B cell (primary cell): ENCODE data around the gene CCNB1. TPM values are rescaled to one million over a fixed set of nuclear protein-coding genes. Genes with fewer than 3 reads are reported as not detected.

Experiments
- ATAC-seq: fragments of 200-7000 bp; cut with Tn5 transposase; one replicate; pipeline ENCODE4 v1.10.0; 2021; ENCODE audit warnings: low read depth, mild to moderate bottlenecking, moderate number of reproducible peaks, moderate library complexity
- CTCF ChIA-PET: fragments of 350-600 bp; sonication (Branson Sonifier 250); formaldehyde crosslinking; loops from one replicate; lab custom pipeline; 2021; ENCODE audit warnings: antibody characterized with exemption, inconsistent platforms; lab: Charles Lee
- POLR2A ChIA-PET: fragments of 350-600 bp; sonication (Branson Sonifier 250); formaldehyde crosslinking; loops from one replicate; lab custom pipeline; 2021; ENCODE audit warnings: antibody characterized with exemption; lab: Charles Lee
- DNase-seq: peaks from one replicate; pipeline ENCODE4 v3.0.0; 2013
- H2AFZ ChIP-seq: 2 replicates; pipeline ENCODE4 v1.6.1; 2012; ENCODE audit warnings: mild to moderate bottlenecking, low read depth, low read length; ENCODE audit not compliant: insufficient read depth, poor library complexity, severe bottlenecking
- H3K27ac ChIP-seq, 2 donors: 1 replicate in 1 of 2; 2 replicates in 1 of 2; pipeline ENCODE4 v1.5.1; 2012 to 2013; ENCODE audit warnings: low read length in 2 of 2, mild to moderate bottlenecking in 2 of 2, moderate library complexity in 1 of 2
- H3K27me3 ChIP-seq, 4 experiments: fragments of 200-600 bp in 1 of 4; sonication (generic) in 1 of 4; replicated peaks in 1 of 4; 1 replicate in 2 of 4; 2 replicates in 2 of 4; pipeline versions ENCODE4 v1.6.1 to v1.7.0; 2013 to 2016; ENCODE audit warnings: low read length in 3 of 4, mild to moderate bottlenecking in 2 of 4, mixed read lengths in 1 of 4, moderate library complexity in 1 of 4; ENCODE audit not compliant: insufficient read depth in 4 of 4, control insufficient read depth in 3 of 4; ENCODE audit errors: control extremely low read depth in 1 of 4
- H3K36me3 ChIP-seq, 2 experiments: replicated peaks in 1 of 2; 1 replicate in 1 of 2; 2 replicates in 1 of 2; pipeline versions ENCODE4 v1.6.1 to v1.7.1; 2013; ENCODE audit warnings: low read length in 1 of 2; ENCODE audit not compliant: insufficient read depth in 2 of 2, control insufficient read depth in 1 of 2; ENCODE audit errors: control extremely low read depth in 1 of 2, extremely low read depth in 1 of 2
- H3K4me1 ChIP-seq, 2 donors: fragments of 200-600 bp in 1 of 2; sonication (generic) in 1 of 2; 1 replicate in 1 of 2; 2 replicates in 1 of 2; pipeline versions ENCODE4 v1.5.1 to v1.6.1; 2013 to 2017; ENCODE audit warnings: low read length in 2 of 2; ENCODE audit not compliant: control insufficient read depth in 2 of 2, insufficient read depth in 2 of 2
- H3K4me2 ChIP-seq: replicated peaks from 2 replicates; pipeline ENCODE3; 2012; ENCODE audit warnings: mild to moderate bottlenecking, low read depth, low read length; ENCODE audit not compliant: poor library complexity, severe bottlenecking
- H3K4me3 ChIP-seq, 5 experiments: fragments of 200-600 bp in 1 of 5; sonication (generic) in 1 of 5; 1 replicate in 3 of 5; 2 replicates in 2 of 5; pipeline versions ENCODE4 v1.5.1 to v1.7.0; 2011 to 2016; ENCODE audit warnings: low read length in 4 of 5, mild to moderate bottlenecking in 4 of 5, low read depth in 2 of 5, control low read depth in 1 of 5, moderate library complexity in 1 of 5; ENCODE audit not compliant: insufficient read depth in 1 of 5; ENCODE audit errors: control extremely low read depth in 1 of 5, extremely low read depth in 1 of 5
- H3K79me2 ChIP-seq: fragments of 200-600 bp; sonication (generic); one replicate; pipeline ENCODE4 v1.6.0; 2016; ENCODE audit warnings: low read length; ENCODE audit not compliant: control insufficient read depth, insufficient read depth
- H3K9ac ChIP-seq: fragments of 200-600 bp; sonication (generic); 2 replicates; pipeline ENCODE4 v1.6.1; 2017; ENCODE audit warnings: mild to moderate bottlenecking, low read length, moderate library complexity
- H3K9me3 ChIP-seq, 3 donors: one replicate each; pipeline versions ENCODE4 v1.6.1 to v1.7.1; 2013; ENCODE audit warnings: low read length in 2 of 3; ENCODE audit not compliant: control insufficient read depth in 2 of 3, insufficient read depth in 1 of 3; ENCODE audit errors: control extremely low read depth in 1 of 3
- H4K20me1 ChIP-seq: 2 replicates; pipeline ENCODE4 v1.6.0; 2012; ENCODE audit warnings: mild to moderate bottlenecking, low read length; ENCODE audit not compliant: insufficient read depth, control insufficient read depth, poor library complexity, severe bottlenecking
- H3K27ac Mint-ChIP-seq: one replicate; pipeline ENCODE4 v1.8.0; 2021; ENCODE audit warnings: mixed read lengths
- H3K27me3 Mint-ChIP-seq: one replicate; pipeline ENCODE4 v1.8.0; 2021; ENCODE audit warnings: mixed read lengths
- H3K4me1 Mint-ChIP-seq: one replicate; pipeline ENCODE4 v1.8.0; 2021; ENCODE audit warnings: mixed read lengths
- H3K4me3 Mint-ChIP-seq: one replicate; pipeline ENCODE4 v1.8.0; 2021; ENCODE audit warnings: mixed read lengths
- H3K9me3 Mint-ChIP-seq: one replicate; pipeline ENCODE4 v1.8.0; 2022; ENCODE audit warnings: mixed read lengths; ENCODE audit not compliant: insufficient read depth
- CTCF ChIP-seq: fragments of 200-600 bp; IDR thresholded peaks from one replicate; pipeline ENCODE4 v1.8.0; 2022; ENCODE audit warnings: antibody characterized with exemption, mild to moderate bottlenecking
- EZH2 ChIP-seq: IDR thresholded peaks from 2 replicates; pipeline ENCODE4 v1.6.1; 2012; ENCODE audit warnings: borderline replicate concordance, low read depth, mild to moderate bottlenecking, moderate library complexity, low read length; ENCODE audit not compliant: insufficient read depth, poor library complexity, severe bottlenecking
- WGBS: methylation state at CpG from one replicate; pipeline ENCODE4 v1.1.5; 2013; ENCODE audit warnings: missing lambda C conversion rate; ENCODE audit not compliant: insufficient coverage; 5-methylcytosine and 5-hydroxymethylcytosine counted together
- intact Hi-C: fragments of 100-400 bp; cut with micrococcal nuclease; formaldehyde crosslinking; loops from one replicate; pipeline ENCODE4 v1.10.0; 2022
- polyA minus RNA-seq: library from RNA; depleted of rRNA, polyadenylated mRNA; stranded (reverse); fragments of >200 nt; gene quantifications from 2 replicates; pipeline ENCODE4 v1.2.3, GENCODE V29; 2012
- polyA plus RNA-seq: library from polyadenylated mRNA; depleted of rRNA; stranded (reverse); fragments of >200 nt; gene quantifications from 2 replicates; pipeline ENCODE4 v1.2.3, GENCODE V29; 2012
- total RNA-seq, 2 donors: library from RNA; stranded (reverse); fragments of 120-200 nt in 1 of 2; gene quantifications; 1 replicate in 1 of 2; 2 replicates in 1 of 2; pipeline versions ENCODE4 v1.2.3 to v1.2.4, GENCODE V29; 2013 to 2022

CCNB1 gene
- total RNA-seq (8.5 and 8.6 TPM in 2 replicates), polyA plus RNA-seq (2.0 and 2.7 TPM in 2 replicates), polyA minus RNA-seq (2.8 and 4.8 TPM in 2 replicates)
- total RNA-seq (2013): 7.5 TPM

- intact Hi-C loops: loop anchor here (1.0 to 5.0 kb wide), 9 partner anchors 22 to 950 kb away; partner anchors contain the start of genes AK6, CCDC125, CDK7 and CENPH
- Histone ChIP-seq H3K4me3 (peak within 1 kb of the TSS; percentile 32 to 89 (median 84)), H4K20me1 (no peaks in the 10 kb centered on the region), H3K4me1 (peaks cover 10 to 17% of the 10 kb centered on the region in 2 donors), H3K36me3 (peaks cover 0 to 7% of the 10 kb centered on the region in 2 experiments), H3K9ac (peak within 1 kb of the TSS; percentile 81), H3K27ac (peak within 1 kb of the TSS; percentile 55 to 74), H3K9me3 (no peaks in the 10 kb centered on the region), H3K79me2 (no peaks in the 10 kb centered on the region), H3K4me2 (peak within 1 kb of the TSS; percentile 95), H3K27me3 (no peaks in the 10 kb centered on the region), H2AFZ (peak within 1 kb of the TSS; percentile 98)
- Mint-ChIP-seq H3K27me3 (no peaks in the 10 kb centered on the region), H3K27ac (peak within 1 kb of the TSS; percentile 95), H3K4me1 (peaks cover 22% of the 10 kb centered on the region), H3K9me3 (no peaks in the 10 kb centered on the region), H3K4me3 (peak within 1 kb of the TSS; percentile 97)
- ChIA-PET POLR2A (interaction anchor here (0.5 to 2.2 kb wide), 5 partner anchors 30 to 74 kb away, joined by 3 to 6 read pairs (median 4); partner anchors contain the start of genes CDK7 and SLC30A5), CTCF (interaction anchor here (0.5 to 1.8 kb wide), 4 partner anchors 73 to 168 kb away, joined by 3 to 7 read pairs (median 3); partner anchors contain the start of genes CCDC125 and SLC30A5)
- peak; percentile 97 for DNase-seq
- TF ChIP-seq EZH2 (no peak), CTCF (no peak)
- WGBS: under 1% methylated on average over 49 of the region's 50 CpGs
- ATAC-seq: peak; percentile 100
These were observed at the start of gene CCNB1 for GRCh38 chr5:69166686-69167492. Gene CCNB1, plus strand, starts transcription at chr5:69167150. Its CDS starts 113 bp downstream, at chr5:69167263.

- Histone ChIP-seq H3K9me3 (no peaks in the 10 kb centered on the region), H3K4me1 (no peaks in the 10 kb centered on the region), H3K79me2 (no peaks in the 10 kb centered on the region), H3K36me3 (peaks cover 3 to 31% of the 10 kb centered on the region in 2 experiments), H4K20me1 (no peaks in the 10 kb centered on the region), H3K4me3 (no peak overlapping the region), H3K27me3 (no peaks in the 10 kb centered on the region), H3K4me2 (no peak overlapping the region), H2AFZ (no peak overlapping the region), H3K27ac (no peak overlapping the region), H3K9ac (no peak overlapping the region)
- intact Hi-C loops: no loop called here
- POLR2A ChIA-PET: no interaction called here
- TF ChIP-seq CTCF (no peak), EZH2 (no peak)
- H3K4me1 Mint-ChIP-seq: peaks cover 8% of the 10 kb centered on the region
- CTCF ChIA-PET: no interaction called here
- no peaks in the 10 kb centered on the region for H3K27me3 Mint-ChIP-seq
- no peak overlapping the region for H3K4me3 Mint-ChIP-seq
- no peaks in the 10 kb centered on the region for H3K9me3 Mint-ChIP-seq
- DNase-seq: no peak
- ATAC-seq: no peak
- no peak overlapping the region for H3K27ac Mint-ChIP-seq
These were observed 37.5 kb upstream of the CCNB1 start for GRCh38 chr5:69129413-69129812.
